Measurements from ENCODE around the gene GALNT18.
A peak's percentile ranks its signal among the peaks of the same experiment; 100 is the strongest.

GALNT18 gene

GRCh38 chr11:11621573-11622339 lies at the start of gene GALNT18:
GALNT18 (minus strand) TSS chr11:11622005.
- DNase-seq = peak; percentile 86

GRCh38 chr11:11670574-11670973 lies 48.8 kb upstream of the GALNT18 start:
- DNase-seq = no peak

GRCh38 chr11:11669233-11669846 lies 47.5 kb upstream of the GALNT18 start:
- DNase-seq = no peak

- DNase-seq = no peak
Measured at GRCh38 chr11:11668781-11669180, 47.0 kb upstream of the GALNT18 start.

- DNase-seq = no peak
Measured at GRCh38 chr11:11668274-11668673, 46.5 kb upstream of the GALNT18 start.

- DNase-seq = no peak
Measured at GRCh38 chr11:11667056-11667455, 45.3 kb upstream of the GALNT18 start.

GRCh38 chr11:11665407-11665806 lies 43.6 kb upstream of the GALNT18 start:
- no peak for DNase-seq

GRCh38 chr11:11663907-11664306 lies 42.1 kb upstream of the GALNT18 start:
- no peak for DNase-seq

- DNase-seq = no peak
Measured at GRCh38 chr11:11662578-11662977, 40.8 kb upstream of the GALNT18 start.

- DNase-seq = no peak
Measured at GRCh38 chr11:11661326-11662040, 39.7 kb upstream of the GALNT18 start.

- no peak for DNase-seq
Measured at GRCh38 chr11:11660363-11660740, 38.5 kb upstream of the GALNT18 start.

- no peak for DNase-seq
Measured at GRCh38 chr11:11659567-11660362, 38.0 kb upstream of the GALNT18 start.

- DNase-seq = no peak
Measured at GRCh38 chr11:11657218-11657955, 35.6 kb upstream of the GALNT18 start.

- no peak for DNase-seq
Measured at GRCh38 chr11:11641581-11641980, 19.8 kb upstream of the GALNT18 start.

GRCh38 chr11:11640996-11641395 lies 19.2 kb upstream of the GALNT18 start:
- DNase-seq = no peak

GRCh38 chr11:11640152-11640551 lies 18.3 kb upstream of the GALNT18 start:
- DNase-seq = no peak

- DNase-seq = no peak
Measured at GRCh38 chr11:11636671-11637070, 14.9 kb upstream of the GALNT18 start.

GRCh38 chr11:11635443-11635842 lies 13.6 kb upstream of the GALNT18 start:
- no peak for DNase-seq

- no peak for DNase-seq
Measured at GRCh38 chr11:11629368-11629767, 7.6 kb upstream of the GALNT18 start.

GRCh38 chr11:11628651-11629050 lies 6.8 kb upstream of the GALNT18 start:
- DNase-seq = no peak

GRCh38 chr11:11626128-11626527 lies 4.3 kb upstream of the GALNT18 start:
- no peak for DNase-seq

GRCh38 chr11:11624926-11625325 lies 3.1 kb upstream of the GALNT18 start:
- no peak for DNase-seq
